Astrocyte (in vitro differentiated cells and primary cell): ENCODE data around the gene IP6K2. TPM values are rescaled to one million over a fixed set of nuclear protein-coding genes. Genes with fewer than 3 reads are reported as not detected.
A peak's percentile ranks its signal among the peaks of the same experiment; 100 is the strongest.
"Not testable (repeated sequence)": the region's sequence is repeated elsewhere in the genome, so short reads cannot be mapped to it uniquely, and the experiment has no call there.

Experiments
- DNase-seq: peaks from one replicate; pipeline ENCODE4 v3.0.0-alpha.2; 2010; ENCODE audit warnings: low read depth
- FAIRE-seq: peaks from 2 replicates; lab custom pipeline; 2011; peaks lifted over from hg19 to GRCh38; lab: Jason Lieb, UNC
- H2AFZ ChIP-seq: 2 replicates; pipeline ENCODE4 v1.6.0; 2012; ENCODE audit warnings: low read depth, low read length, inconsistent platforms
- H3K27ac ChIP-seq: 2 replicates; pipeline ENCODE4 v1.5.1; 2011; ENCODE audit warnings: low read depth, low read length, inconsistent platforms
- H3K27me3 ChIP-seq: 2 replicates; pipeline ENCODE4 v1.6.0; 2011; ENCODE audit warnings: low read length, inconsistent platforms; ENCODE audit not compliant: insufficient read depth
- H3K36me3 ChIP-seq: 2 replicates; pipeline ENCODE4 v1.5.1; 2011; ENCODE audit warnings: low read length, inconsistent platforms; ENCODE audit not compliant: insufficient read depth
- H3K4me1 ChIP-seq: 2 replicates; pipeline ENCODE4 v1.5.1; 2011; ENCODE audit warnings: low read length, inconsistent platforms; ENCODE audit not compliant: insufficient read depth
- H3K4me2 ChIP-seq: 2 replicates; pipeline ENCODE4 v1.6.0; 2012; ENCODE audit warnings: low read length, inconsistent platforms
- H3K4me3 ChIP-seq: 2 replicates; pipeline ENCODE4 v1.5.1; 2011; ENCODE audit warnings: low read depth, mild to moderate bottlenecking, low read length, inconsistent platforms; ENCODE audit not compliant: insufficient read depth
- H3K79me2 ChIP-seq: 2 replicates; pipeline ENCODE4 v1.6.0; 2012; ENCODE audit warnings: mild to moderate bottlenecking, low read length, inconsistent platforms; ENCODE audit not compliant: insufficient read depth
- H3K9ac ChIP-seq: 2 replicates; pipeline ENCODE4 v1.6.0; 2012; ENCODE audit warnings: mild to moderate bottlenecking, low read length, inconsistent platforms
- H3K9me3 ChIP-seq: 2 replicates; pipeline ENCODE4 v1.5.1; 2012; ENCODE audit warnings: low read depth, mild to moderate bottlenecking, low read length, inconsistent platforms; ENCODE audit not compliant: insufficient read depth
- H4K20me1 ChIP-seq: 2 replicates; pipeline ENCODE4 v1.6.0; 2012; ENCODE audit warnings: low read length, inconsistent platforms; ENCODE audit not compliant: insufficient read depth
- H3K27ac Mint-ChIP-seq: one replicate; pipeline ENCODE4 v1.8.0; 2021; ENCODE audit warnings: mild to moderate bottlenecking, mixed read lengths; ENCODE audit not compliant: unreplicated experiment
- H3K27me3 Mint-ChIP-seq: one replicate; pipeline ENCODE4 v1.8.0; 2021; ENCODE audit warnings: low read depth, mixed read lengths; ENCODE audit not compliant: unreplicated experiment
- H3K36me3 Mint-ChIP-seq: one replicate; pipeline ENCODE4 v1.8.0; 2021; ENCODE audit warnings: low read depth, mixed read lengths; ENCODE audit not compliant: unreplicated experiment
- H3K4me1 Mint-ChIP-seq: one replicate; pipeline ENCODE4 v1.8.0; 2021; ENCODE audit warnings: low read depth, mixed read lengths; ENCODE audit not compliant: unreplicated experiment
- H3K4me3 Mint-ChIP-seq: one replicate; pipeline ENCODE4 v1.8.0; 2021; ENCODE audit warnings: mild to moderate bottlenecking, moderate library complexity, mixed read lengths; ENCODE audit not compliant: unreplicated experiment
- H3K9me3 Mint-ChIP-seq: one replicate; pipeline ENCODE4 v1.8.0; 2021; ENCODE audit warnings: mild to moderate bottlenecking, mixed read lengths; ENCODE audit not compliant: unreplicated experiment
- EZH2 ChIP-seq: IDR thresholded peaks from 2 replicates; pipeline ENCODE4 v1.6.1; 2012; ENCODE audit warnings: mild to moderate bottlenecking, low read length, inconsistent platforms; ENCODE audit not compliant: insufficient read depth
- total RNA-seq: library from RNA; stranded (reverse); gene quantifications from 2 replicates; pipeline ENCODE4 v1.2.1, GENCODE V29; 2021
- TF ChIP-seq, protein P1 (sequence below): IDR thresholded peaks from 2 replicates; pipeline ENCODE4 v1.5.1; 2011; ENCODE audit warnings: low read depth, mild to moderate bottlenecking, inconsistent platforms, low read length, moderate library complexity; ENCODE audit not compliant: insufficient read depth

Gene IP6K2
- total RNA-seq, 1 donor from 2014 or later, result 104 TPM

DNA sequence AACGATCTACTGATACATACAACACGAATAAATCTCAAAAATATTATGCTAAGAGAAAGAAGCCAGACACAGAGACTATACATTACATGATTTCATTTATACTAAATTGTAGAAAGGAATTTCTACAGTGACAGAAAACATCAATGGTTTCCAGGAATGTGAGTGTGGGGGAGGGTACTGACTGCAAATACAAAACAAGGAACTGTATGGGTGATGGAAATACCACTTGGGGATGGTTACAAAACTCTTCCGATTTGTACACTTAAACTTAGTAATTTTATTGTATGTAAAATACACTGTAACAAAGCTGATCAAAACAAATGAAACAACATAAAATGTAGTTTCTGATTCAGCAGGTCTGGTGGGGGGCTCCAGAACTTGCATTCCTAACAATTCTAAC is 45.8 kb upstream of the IP6K2 start:
- peaks cover 6% of the 10 kb centered on the region for H3K4me1 Mint-ChIP-seq
- no peak overlapping the region for H3K4me3 Mint-ChIP-seq
- Histone ChIP-seq H3K27ac (no peak overlapping the region), H4K20me1 (no peaks in the 10 kb centered on the region), H3K36me3 (peaks cover 20% of the 10 kb centered on the region), H3K79me2 (no peaks in the 10 kb centered on the region), H3K9ac (no peak overlapping the region), H3K27me3 (no peaks in the 10 kb centered on the region), H3K4me2 (no peak overlapping the region), H2AFZ (no peak overlapping the region), H3K9me3 (no peaks in the 10 kb centered on the region), H3K4me1 (no peaks in the 10 kb centered on the region), H3K4me3 (no peak overlapping the region)
- TF ChIP-seq, protein P1, sequence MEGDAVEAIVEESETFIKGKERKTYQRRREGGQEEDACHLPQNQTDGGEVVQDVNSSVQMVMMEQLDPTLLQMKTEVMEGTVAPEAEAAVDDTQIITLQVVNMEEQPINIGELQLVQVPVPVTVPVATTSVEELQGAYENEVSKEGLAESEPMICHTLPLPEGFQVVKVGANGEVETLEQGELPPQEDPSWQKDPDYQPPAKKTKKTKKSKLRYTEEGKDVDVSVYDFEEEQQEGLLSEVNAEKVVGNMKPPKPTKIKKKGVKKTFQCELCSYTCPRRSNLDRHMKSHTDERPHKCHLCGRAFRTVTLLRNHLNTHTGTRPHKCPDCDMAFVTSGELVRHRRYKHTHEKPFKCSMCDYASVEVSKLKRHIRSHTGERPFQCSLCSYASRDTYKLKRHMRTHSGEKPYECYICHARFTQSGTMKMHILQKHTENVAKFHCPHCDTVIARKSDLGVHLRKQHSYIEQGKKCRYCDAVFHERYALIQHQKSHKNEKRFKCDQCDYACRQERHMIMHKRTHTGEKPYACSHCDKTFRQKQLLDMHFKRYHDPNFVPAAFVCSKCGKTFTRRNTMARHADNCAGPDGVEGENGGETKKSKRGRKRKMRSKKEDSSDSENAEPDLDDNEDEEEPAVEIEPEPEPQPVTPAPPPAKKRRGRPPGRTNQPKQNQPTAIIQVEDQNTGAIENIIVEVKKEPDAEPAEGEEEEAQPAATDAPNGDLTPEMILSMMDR, result no peak
- no peak for TF ChIP-seq EZH2
- no peak for FAIRE-seq
- H3K36me3 Mint-ChIP-seq, result peaks cover 8% of the 10 kb centered on the region
- H3K27me3 Mint-ChIP-seq, result no peaks in the 10 kb centered on the region
- no peaks in the 10 kb centered on the region for H3K9me3 Mint-ChIP-seq
- H3K27ac Mint-ChIP-seq, result no peak overlapping the region
- DNase-seq, result no peak

DNA sequence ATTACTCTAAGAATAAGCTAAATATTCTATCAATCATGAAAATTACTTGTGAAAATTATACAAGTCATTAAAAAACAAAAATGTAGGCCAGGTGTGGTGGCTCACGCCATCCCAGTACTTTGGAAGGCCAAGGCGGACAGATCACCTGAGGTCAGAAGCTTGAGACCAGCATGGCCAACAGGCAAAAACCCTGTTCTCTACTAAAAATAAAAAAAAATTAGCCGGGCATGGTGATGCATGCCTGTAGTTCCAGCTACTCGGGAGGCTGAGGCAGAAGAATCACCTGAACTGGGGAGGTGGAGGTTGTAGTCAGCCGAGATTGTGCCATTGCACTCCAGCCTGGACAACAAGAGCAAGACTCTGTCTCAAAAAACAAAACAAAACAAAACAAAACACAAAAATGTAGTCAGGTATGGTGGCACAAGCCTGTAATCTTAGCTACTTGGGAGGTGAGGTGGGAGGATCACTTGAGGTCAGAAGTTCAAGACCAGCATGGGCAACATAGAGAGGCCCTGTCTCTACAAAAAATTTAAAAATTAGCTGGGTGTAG is 43.0 kb upstream of the IP6K2 start:
- not testable (repeated sequence) for H3K9me3 ChIP-seq, H3K4me1 ChIP-seq, H3K4me3 ChIP-seq, H3K27me3 Mint-ChIP-seq, H3K9me3 Mint-ChIP-seq, H3K27ac ChIP-seq, FAIRE-seq, H3K4me2 ChIP-seq, DNase-seq, H3K79me2 ChIP-seq, H3K27me3 ChIP-seq, H3K4me3 Mint-ChIP-seq, H3K9ac ChIP-seq, H4K20me1 ChIP-seq, H2AFZ ChIP-seq
- H3K27ac Mint-ChIP-seq, result peak overlapping the region; percentile 7
- H3K36me3 ChIP-seq, result peaks cover 18% of the 10 kb centered on the region
- peaks cover 12% of the 10 kb centered on the region for H3K36me3 Mint-ChIP-seq
- peaks cover 14% of the 10 kb centered on the region for H3K4me1 Mint-ChIP-seq

DNA sequence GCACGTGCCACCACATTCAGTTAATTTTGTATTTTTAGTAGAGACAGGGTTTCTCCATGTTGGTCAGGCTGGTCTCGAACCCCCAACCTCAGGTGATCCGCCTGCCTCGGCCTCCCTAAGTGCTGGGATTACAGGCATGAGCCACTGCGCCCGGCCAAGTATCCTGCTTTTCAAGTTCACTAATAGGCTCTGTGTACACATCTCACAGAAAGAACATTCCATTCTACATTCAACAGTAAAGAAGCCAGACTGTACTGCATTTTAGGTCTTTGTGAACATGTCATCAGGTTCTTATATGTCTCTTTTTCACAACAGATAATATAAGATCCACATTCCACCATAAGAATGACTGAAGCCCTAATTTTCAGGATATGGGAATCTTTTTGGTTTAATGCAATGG is 42.5 kb upstream of the IP6K2 start:
- H3K27ac ChIP-seq, H3K9me3 ChIP-seq, H3K79me2 ChIP-seq, H3K9ac ChIP-seq, H3K4me3 ChIP-seq, H3K27ac Mint-ChIP-seq, H3K4me3 Mint-ChIP-seq, H3K27me3 Mint-ChIP-seq, H3K27me3 ChIP-seq, H4K20me1 ChIP-seq, H3K4me1 ChIP-seq, H2AFZ ChIP-seq, H3K4me2 ChIP-seq, FAIRE-seq, DNase-seq, H3K9me3 Mint-ChIP-seq: not testable (repeated sequence)
- peaks cover 14% of the 10 kb centered on the region for H3K4me1 Mint-ChIP-seq
- peaks cover 15% of the 10 kb centered on the region for H3K36me3 ChIP-seq
- peaks cover 10% of the 10 kb centered on the region for H3K36me3 Mint-ChIP-seq
